Right lobe of liver (tissue), 6 donors: ENCODE measurements around the gene UTP25. TPM values are rescaled to one million over a fixed set of nuclear protein-coding genes. Genes with fewer than 3 reads are reported as not detected.

ENCODE experiments used
- ATAC-seq, 4 donors: fragments of 200-7000 bp; cut with Tn5 transposase; one replicate each; pipeline ENCODE4 v1.9.1; 2020; ENCODE audit warnings: mild to moderate bottlenecking in 4 of 4, moderate library complexity in 4 of 4
- DNase-seq, 3 donors: peaks; one replicate each; pipeline ENCODE4 v3.0.0-alpha.2; 2020
- H3K27ac ChIP-seq, 3 donors: fragments of 200-600 bp; one replicate each; pipeline ENCODE4 v1.8.0; 2022
- H3K27me3 ChIP-seq, 2 donors: fragments of 200-600 bp; one replicate each; pipeline ENCODE4 v1.8.0; 2022
- H3K36me3 ChIP-seq, 4 donors: fragments of 200-600 bp; sonication (generic) in 1 of 4; one replicate each; pipeline versions ENCODE4 v1.5.1 to v1.8.0; 2017 to 2022; ENCODE audit warnings: control low read depth in 1 of 4
- H3K4me1 ChIP-seq, 4 donors: fragments of 200-600 bp; sonication (generic) in 1 of 4; one replicate each; pipeline versions ENCODE4 v1.5.1 to v1.8.0; 2017 to 2022; ENCODE audit warnings: control low read depth in 1 of 4
- H3K4me3 ChIP-seq, 3 donors: fragments of 200-600 bp; one replicate each; pipeline ENCODE4 v1.8.0; 2022
- H3K9me3 ChIP-seq, 4 donors: fragments of 200-600 bp; sonication (generic) in 1 of 4; one replicate each; pipeline versions ENCODE4 v1.5.1 to v1.8.0; 2017 to 2022; ENCODE audit warnings: control low read depth in 1 of 4
- CTCF ChIP-seq, 4 donors: fragments of 200-600 bp in 3 of 4; fragments of 450-650 bp in 1 of 4; IDR thresholded peaks; one replicate each; pipeline versions ENCODE4 v1.5.1 to v1.8.0; 2016 to 2022; ENCODE audit warnings: antibody characterized with exemption in 4 of 4, mild to moderate bottlenecking in 2 of 4
- POLR2A ChIP-seq: fragments of 450-650 bp; IDR thresholded peaks from one replicate; pipeline ENCODE4 v1.6.1; 2017; ENCODE audit warnings: antibody characterized with exemption, mild to moderate bottlenecking
- WGBS: methylation state at CpG from one replicate; pipeline ENCODE4 v1.1.6; 2018; ENCODE audit warnings: low coverage, low lambda C conversion rate; ENCODE audit not compliant: insufficient coverage; ENCODE audit errors: missing lambda C conversion rate; 5-methylcytosine and 5-hydroxymethylcytosine counted together
- intact Hi-C, 2 donors: fragments of 100-400 bp; cut with DNase I; formaldehyde crosslinking; loops; one replicate each; pipeline versions ENCODE4 v1.11.2 to v1.14.1; 2022
- total RNA-seq, 6 experiments: library from RNA; depleted of rRNA in 2 of 6; stranded (reverse); fragments of >200 nt in 2 of 6; fragmentation: NEBNext Ultra II Directional in 3 of 6; extraction: Animal tissue kit (Norgen Biotek cat#: 25700) in 3 of 6; gene quantifications; one replicate each; pipeline versions ENCODE4 v1.1.0 to v1.2.4, GENCODE V29; 2016 to 2023
- donor health status: DM: no; HTN: yes; CAD: no.
- donor health status: DM: no; HTN: no; CAD: no.
- donor health status: DM: no; HTN: no; CAD: no.
- donor health status: DM: no; HTN: yes; CAD: no.
- donor health status: DM: no; HTN: yes; CAD: no.

Gene UTP25
- total RNA-seq, 6 experiments from 2014 or later: 4.6 to 10.0 (median 6.4) TPM

DNA sequence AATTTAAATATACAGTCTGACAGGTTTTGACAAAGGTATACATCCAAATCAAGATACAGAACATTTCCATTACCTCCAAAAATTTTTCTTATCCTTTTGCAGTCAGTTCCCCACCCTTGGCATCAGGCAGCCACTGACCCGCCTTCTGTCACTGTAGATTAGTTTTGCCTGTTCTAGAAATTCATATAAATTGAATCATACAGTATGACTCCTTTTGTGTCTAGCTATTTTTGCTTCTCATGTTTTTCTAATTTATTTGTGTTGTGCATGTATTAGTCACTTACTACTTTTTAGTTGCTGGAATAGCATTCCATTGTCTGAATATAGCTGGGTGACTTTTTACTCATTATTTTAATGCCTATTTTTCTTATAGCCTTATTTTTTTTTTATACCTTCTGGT lies 3.8 kb downstream of the UTP25 start:
- Histone ChIP-seq H3K36me3 (peaks cover 0 to 51% (median 21%) of the 10 kb centered on the region in 4 donors), H3K4me1 (peaks cover 0 to 8% (median 0%) of the 10 kb centered on the region in 4 donors), H3K27ac (no peak overlapping the region), H3K4me3 (no peak overlapping the region), H3K27me3 (no peaks in the 10 kb centered on the region), H3K9me3 (no peaks in the 10 kb centered on the region)
- 93% methylated on average over 1 of the region's 1 CpG for WGBS
- DNase-seq (no peak), ATAC-seq (no peak)
- TF ChIP-seq CTCF (IDR thresholded peaks at IDR 0.05): no peak
- no peak for TF ChIP-seq POLR2A
- intact Hi-C loops: no loop called here

GRCh38 chr1:209835782-209836298 lies 8.1 kb downstream of the UTP25 start:
- peaks cover 0 to 17% (median 7%) of the 10 kb centered on the region in 4 donors for H3K4me1 ChIP-seq
- H3K27ac ChIP-seq: no peak overlapping the region
- TF ChIP-seq CTCF (IDR thresholded peaks at IDR 0.05) (no peak), POLR2A (no peak)
- DNase-seq (no peak), ATAC-seq (no peak)
- H3K9me3 ChIP-seq: no peaks in the 10 kb centered on the region
- no peaks in the 10 kb centered on the region for H3K27me3 ChIP-seq
- H3K36me3 ChIP-seq: peaks cover 0 to 68% (median 24%) of the 10 kb centered on the region in 4 donors
- no peak overlapping the region for H3K4me3 ChIP-seq
- intact Hi-C loops: no loop called here

DNA sequence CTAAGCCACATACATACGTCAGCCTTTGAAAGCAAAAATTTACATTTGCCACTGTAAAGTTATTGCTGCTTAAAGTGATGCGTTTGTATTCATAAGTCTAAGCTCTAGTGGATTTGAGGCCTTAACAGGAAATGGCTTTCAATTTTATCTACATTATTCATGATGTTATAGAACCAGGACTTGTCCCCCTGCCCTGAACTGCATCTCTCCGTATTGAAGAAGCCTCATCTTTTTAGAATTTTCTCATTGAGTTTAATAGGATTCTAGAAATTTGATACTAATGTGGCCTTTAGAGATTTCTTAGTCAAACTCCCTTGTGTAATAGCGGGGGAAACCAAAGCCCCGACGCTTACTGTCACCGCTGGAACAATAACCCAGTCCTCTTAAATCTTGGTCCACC lies 9.9 kb downstream of the UTP25 start:
- Histone ChIP-seq H3K36me3 (peaks cover 0 to 71% (median 22%) of the 10 kb centered on the region in 4 donors), H3K4me1 (peaks cover 0 to 17% (median 7%) of the 10 kb centered on the region in 4 donors)
- intact Hi-C loops: no loop called here

DNA sequence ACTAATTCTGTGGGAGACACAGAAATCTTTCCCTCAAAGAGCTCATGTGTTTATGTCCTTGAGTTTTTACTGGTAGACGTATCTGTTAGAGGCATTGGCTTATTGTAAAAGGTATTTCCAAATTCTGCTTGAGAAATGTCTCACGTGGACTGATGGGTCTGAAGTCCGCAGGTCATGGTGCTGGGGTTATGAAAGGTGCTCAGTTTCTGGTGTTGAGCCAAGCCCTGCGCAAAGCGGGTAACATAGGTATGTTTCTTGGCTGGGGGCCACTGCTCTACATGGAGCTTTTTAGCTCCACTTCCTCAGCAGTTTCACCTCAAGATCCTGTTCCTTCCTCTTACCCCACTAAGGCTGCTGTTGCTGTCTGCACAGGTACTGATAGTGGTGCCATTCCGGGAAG lies 10.8 kb downstream of the UTP25 start:
- Histone ChIP-seq H3K27me3 (no peaks in the 10 kb centered on the region), H3K36me3 (peaks cover 0 to 71% (median 23%) of the 10 kb centered on the region in 4 donors), H3K27ac (peak overlapping the region; percentile 48 to 64 (median 62)), H3K9me3 (no peaks in the 10 kb centered on the region), H3K4me3 (peak overlapping the region in 1 of 3 donors; percentile 14), H3K4me1 (peaks cover 0 to 17% (median 7%) of the 10 kb centered on the region in 4 donors)
- DNase-seq (peak; percentile 85 to 93 (median 88)), ATAC-seq (peak; percentile 81 to 97 (median 88))
- WGBS: 32% methylated on average over 5 of the region's 6 CpGs
- intact Hi-C loops: no loop called here
- TF ChIP-seq CTCF (IDR thresholded peaks at IDR 0.05): no peak
- TF ChIP-seq POLR2A: no peak

More for the DNA sequence above, 9.9 kb downstream of the UTP25 start:
- WGBS: 79% methylated on average over 6 of the region's 7 CpGs
- ATAC-seq (no peak), DNase-seq (no peak)
- H3K27me3 ChIP-seq: no peaks in the 10 kb centered on the region
- peak overlapping the region in 2 of 3 donors; percentile 35 to 64 for H3K27ac ChIP-seq
- TF ChIP-seq CTCF (IDR thresholded peaks at IDR 0.05) (no peak), POLR2A (no peak)
- no peaks in the 10 kb centered on the region for H3K9me3 ChIP-seq
- no peak overlapping the region for H3K4me3 ChIP-seq
